Brain pericyte (primary cell): Measurements from ENCODE around the gene TRMT13.
"Not testable (repeated sequence)": the region's sequence is repeated elsewhere in the genome, so short reads cannot be mapped to it uniquely, and the experiment has no call there.

Experiments used
- DNase-seq: peaks from one replicate; pipeline ENCODE4 v3.0.0-alpha.2; 2012; ENCODE audit warnings: low read depth, low spot score

Gene TRMT13

DNA sequence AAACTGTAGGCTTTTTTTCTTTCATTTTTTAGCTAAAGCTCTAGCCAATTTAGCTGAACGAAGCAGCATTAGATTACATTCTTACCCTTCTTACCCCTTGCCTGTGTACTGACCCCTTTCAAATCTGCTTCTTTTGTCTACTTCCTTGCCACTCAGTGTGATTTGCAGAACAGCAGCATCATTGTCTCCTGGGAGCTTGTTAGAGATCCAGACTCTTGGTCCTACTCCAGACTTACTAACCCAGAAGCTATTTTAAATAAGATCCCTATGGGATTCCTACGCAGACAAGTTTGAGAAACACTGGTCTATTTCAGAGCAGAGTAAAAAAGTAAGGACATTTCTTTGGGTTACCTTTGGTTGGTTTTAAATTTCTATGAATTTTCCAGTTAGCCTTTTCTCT is 31.3 kb downstream of the TRMT13 start:
- DNase-seq: peak; percentile 22

DNA sequence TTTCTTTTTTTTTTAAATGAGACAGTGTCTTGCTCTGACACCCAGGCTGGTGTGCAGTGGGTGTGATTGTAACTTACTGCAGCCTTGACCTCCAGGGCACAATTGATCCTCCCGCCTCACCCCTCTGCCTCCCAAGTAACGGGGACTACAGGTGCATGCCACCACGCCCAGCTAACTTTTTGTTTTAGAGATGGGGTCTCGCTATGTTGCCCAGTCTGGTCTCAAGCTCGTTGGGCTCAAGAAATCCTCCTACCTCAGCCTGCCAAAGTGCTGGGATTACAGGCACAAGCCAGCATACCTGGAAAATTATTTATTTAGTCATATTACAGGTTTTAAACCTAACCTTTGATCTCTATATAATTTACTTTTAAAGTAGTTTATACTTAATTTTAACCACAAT is 31.7 kb downstream of the TRMT13 start:
- DNase-seq: no peak

DNA sequence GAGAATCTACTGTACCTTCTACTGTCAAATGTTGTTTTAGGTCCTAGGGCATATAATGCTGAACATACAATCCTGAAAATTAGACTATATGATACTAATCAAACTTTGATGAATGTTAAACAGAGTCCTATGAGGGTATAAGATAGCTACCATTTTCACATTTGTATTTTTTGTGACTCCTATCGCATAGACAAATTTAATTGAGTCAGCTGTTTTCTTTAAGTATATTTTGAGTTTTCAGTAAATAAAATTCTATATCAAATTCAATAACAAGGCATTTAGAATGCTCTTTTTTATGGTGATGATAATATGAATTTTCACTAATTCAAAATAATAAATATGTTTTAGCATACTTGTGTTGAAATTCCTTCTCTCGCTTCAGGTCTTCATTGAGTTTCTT is 35.1 kb downstream of the TRMT13 start:
- DNase-seq: no peak

DNA sequence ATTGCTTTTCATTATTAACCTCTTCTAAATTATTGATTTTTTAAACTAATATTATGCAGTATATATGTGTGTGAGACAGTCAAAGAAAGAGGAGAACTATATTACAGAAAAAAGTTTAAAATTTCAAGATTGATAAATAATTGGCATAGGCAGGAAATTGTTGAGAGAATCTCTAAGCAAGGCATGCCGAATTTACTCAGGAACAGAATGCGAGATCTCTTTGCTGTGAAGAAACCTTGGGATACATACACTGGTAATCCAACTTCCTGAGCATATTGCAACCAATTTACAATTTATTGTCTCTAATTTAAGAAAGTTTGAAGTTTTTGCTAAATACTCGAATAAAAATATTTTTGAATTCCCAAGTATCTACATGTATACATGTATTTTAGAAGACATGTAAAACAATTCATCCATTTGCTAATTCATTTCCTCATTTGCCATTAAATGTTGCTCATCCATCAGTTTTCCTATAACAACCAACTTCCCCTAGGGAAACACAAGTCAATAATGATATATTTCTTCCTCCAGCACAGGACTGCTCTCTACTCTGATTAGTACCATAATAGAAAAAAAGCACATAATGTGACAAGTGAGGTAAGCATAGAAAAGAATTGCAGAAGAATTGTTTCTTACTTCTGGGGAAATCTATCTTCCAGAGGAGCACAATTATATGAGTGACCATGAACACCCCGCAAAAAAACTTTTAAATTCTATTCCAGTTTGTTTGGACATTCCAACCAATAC is 44.5 kb downstream of the TRMT13 start:
- no peak for DNase-seq

DNA sequence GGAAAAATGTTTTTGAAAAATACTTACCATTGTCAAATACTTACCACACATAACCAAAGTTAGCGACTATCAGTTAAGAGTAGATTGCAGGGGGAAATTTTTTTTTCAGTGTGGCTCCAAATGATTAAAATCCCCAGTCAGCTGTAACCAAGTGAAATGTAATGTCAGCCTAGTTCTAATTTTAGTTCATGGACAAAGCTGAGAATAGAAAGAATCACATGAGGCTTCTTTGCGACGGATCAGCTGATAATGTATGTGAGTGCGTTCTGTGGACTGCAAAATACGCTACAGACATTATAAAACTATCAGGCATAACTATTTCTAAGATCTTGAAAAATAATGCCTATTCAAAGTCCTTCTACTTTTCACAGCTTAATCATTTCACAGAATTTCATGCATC is 45.1 kb downstream of the TRMT13 start, which contains the start of gene LRRC39:
Gene LRRC39, minus strand, starts transcription at position 166 of the 400 bp plus-strand sequence. CDS start 9,740 bp downstream, outside the sequence.
- no peak for DNase-seq

DNA sequence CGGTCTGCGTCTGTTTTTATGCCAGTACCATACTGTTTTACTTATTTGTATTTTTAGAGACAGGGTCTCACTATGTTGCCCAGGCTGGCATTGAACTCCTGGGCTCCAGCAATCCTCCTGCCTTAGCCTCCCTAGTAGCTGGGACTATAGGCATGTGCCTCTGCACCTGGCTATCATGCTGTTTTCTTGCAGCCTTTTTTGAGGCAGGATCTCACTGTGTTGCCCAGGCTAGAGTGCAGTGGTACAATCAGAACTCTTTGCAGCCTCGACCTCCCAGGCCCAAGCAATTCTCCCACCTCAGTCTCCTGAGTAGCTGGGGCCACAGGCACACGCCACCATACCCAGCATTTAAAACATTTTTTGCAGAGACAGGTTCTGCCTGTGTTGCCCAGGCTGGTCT is 50.4 kb downstream of the TRMT13 start:
- no peak for DNase-seq

DNA sequence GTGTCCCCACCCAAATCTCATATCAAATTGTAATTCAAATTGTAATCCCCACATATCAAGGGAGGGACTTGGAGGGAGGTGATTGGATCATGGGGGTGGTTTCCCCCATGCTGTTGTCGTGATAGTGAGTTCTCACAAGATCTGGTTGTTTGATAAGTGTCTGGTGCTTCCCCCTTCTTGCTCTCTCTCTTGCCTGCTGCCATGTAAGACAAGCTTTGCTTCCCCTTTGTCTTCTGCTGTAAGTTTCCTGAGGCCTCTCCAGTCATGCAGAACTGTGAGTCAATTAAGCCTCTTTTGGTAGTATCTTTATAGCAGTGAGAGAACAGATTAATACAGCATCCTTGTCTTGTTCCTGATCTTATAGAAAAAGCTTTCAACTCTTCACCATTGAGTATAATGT is 51.6 kb downstream of the TRMT13 start:
- no peak for DNase-seq

DNA sequence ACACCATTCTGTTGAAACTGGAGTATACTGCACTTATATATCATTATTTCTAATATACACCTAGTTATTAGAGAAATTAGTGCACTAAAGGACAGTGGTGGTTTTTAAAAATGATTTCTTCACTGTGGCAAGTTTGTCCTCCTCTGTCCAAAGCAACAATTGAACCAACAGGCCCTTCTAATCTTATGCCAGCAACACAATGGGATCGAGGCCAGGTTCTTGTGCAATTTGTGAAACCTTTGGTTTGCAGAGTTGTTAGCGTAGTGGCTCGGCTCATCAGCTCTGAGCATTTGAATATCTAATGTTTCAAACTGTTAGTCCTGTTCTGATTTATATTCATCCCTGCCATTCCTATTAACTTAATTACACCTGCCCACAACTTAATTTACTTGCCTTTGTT is 54.9 kb downstream of the TRMT13 start:
- no peak for DNase-seq

DNA sequence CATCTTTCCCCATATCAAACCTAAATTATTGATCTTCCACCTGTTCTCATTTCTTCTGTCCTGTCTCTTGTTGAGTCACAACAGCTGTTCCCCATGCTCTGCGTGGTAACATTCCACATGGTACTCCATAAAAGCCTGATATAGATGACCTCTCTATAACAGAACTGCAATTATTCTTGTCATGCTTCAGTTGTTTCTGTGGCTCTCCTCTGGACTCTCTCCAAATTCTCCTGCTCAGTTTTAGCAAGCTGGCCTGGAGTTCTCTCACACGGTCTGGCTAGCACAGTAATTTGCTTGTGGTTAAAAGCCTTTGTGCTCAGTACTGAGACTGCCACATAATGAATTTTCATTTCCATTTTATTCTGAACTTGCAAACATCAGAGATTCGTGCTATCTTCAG is 55.7 kb downstream of the TRMT13 start:
- no peak for DNase-seq

DNA sequence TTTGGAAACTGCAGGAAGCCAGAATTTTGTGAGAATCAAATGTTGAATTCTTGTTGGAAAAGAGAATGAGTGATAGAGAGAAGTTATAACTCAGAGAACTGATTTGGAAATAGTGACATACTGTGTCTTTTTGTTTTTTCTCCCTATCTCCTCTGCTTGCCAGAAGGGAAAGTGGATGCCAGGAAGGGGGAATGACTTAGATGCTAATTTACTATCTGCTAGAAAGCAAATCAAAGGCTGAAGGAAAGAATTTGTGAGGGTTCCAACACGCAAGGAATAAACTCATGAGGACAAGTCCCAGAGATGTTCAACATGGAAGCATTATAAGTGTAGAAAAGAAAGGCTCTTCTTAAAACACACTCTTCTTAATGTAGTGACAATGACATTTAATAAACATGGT is 65.6 kb downstream of the TRMT13 start:
- no peak for DNase-seq

DNA sequence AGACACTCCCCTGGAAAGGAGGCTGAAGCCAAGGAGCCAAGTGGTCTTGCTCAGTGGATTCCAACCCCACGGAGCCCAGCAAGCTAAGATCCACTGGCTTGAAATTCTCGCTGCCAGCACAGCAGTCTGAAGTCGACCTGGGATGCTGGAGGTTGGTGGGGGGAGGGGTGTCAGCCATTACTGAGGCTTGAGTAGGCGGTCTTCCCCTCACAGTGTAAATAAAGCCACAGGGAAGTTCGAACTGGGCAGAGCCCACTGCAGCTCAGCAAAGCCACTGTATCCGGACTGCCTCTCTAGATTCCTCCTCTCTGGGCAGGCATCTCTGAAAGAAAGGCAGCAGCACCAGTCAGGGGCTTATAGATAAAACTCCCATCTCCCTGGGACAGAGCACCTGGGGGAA is 67.1 kb downstream of the TRMT13 start:
- DNase-seq: not testable (repeated sequence)
